Measurements from ENCODE around the gene MAD1L1.

MAD1L1 gene

GRCh38 chr7:1908823-1909420 lies 323.8 kb downstream of the MAD1L1 start:
- peak; percentile 86 for TF ChIP-seq GATA2 (IDR thresholded peaks at IDR 0.05; ENCODE audit: low read depth, low read length)
- no peak for TF ChIP-seq GATA3 (IDR thresholded peaks at IDR 0.05; ENCODE audit: low read depth, low read length)

- TF ChIP-seq GATA2 (IDR thresholded peaks at IDR 0.05; ENCODE audit: low read depth, low read length) (no peak), GATA3 (IDR thresholded peaks at IDR 0.05; ENCODE audit: low read depth, low read length) (no peak)
These were observed 324.9 kb downstream of the MAD1L1 start for GRCh38 chr7:1907751-1908365.

- TF ChIP-seq GATA2 (IDR thresholded peaks at IDR 0.05; ENCODE audit: low read depth, low read length) (no peak), GATA3 (IDR thresholded peaks at IDR 0.05; ENCODE audit: low read depth, low read length) (no peak)
These were observed 325.6 kb downstream of the MAD1L1 start for GRCh38 chr7:1906988-1907745.

- TF ChIP-seq GATA3 (IDR thresholded peaks at IDR 0.05; ENCODE audit: low read depth, low read length) (no peak), GATA2 (IDR thresholded peaks at IDR 0.05; ENCODE audit: low read depth, low read length) (no peak)
These were observed 326.5 kb downstream of the MAD1L1 start for GRCh38 chr7:1906087-1906830.

GRCh38 chr7:1902231-1902855 lies 330.4 kb downstream of the MAD1L1 start:
- TF ChIP-seq GATA3 (IDR thresholded peaks at IDR 0.05; ENCODE audit: low read depth, low read length) (no peak), GATA2 (IDR thresholded peaks at IDR 0.05; ENCODE audit: low read depth, low read length) (no peak)

- TF ChIP-seq GATA2 (IDR thresholded peaks at IDR 0.05; ENCODE audit: low read depth, low read length), result no peak
- no peak for TF ChIP-seq GATA3 (IDR thresholded peaks at IDR 0.05; ENCODE audit: low read depth, low read length)
These were observed 331.1 kb downstream of the MAD1L1 start for GRCh38 chr7:1901431-1902210.

- TF ChIP-seq GATA3 (IDR thresholded peaks at IDR 0.05; ENCODE audit: low read depth, low read length), result no peak
- no peak for TF ChIP-seq GATA2 (IDR thresholded peaks at IDR 0.05; ENCODE audit: low read depth, low read length)
These were observed 331.9 kb downstream of the MAD1L1 start for GRCh38 chr7:1900847-1901246.

- TF ChIP-seq GATA3 (IDR thresholded peaks at IDR 0.05; ENCODE audit: low read depth, low read length), result no peak
- peak; percentile 51 for TF ChIP-seq GATA2 (IDR thresholded peaks at IDR 0.05; ENCODE audit: low read depth, low read length)
These were observed 332.6 kb downstream of the MAD1L1 start for GRCh38 chr7:1899951-1900762.

- TF ChIP-seq GATA2 (IDR thresholded peaks at IDR 0.05; ENCODE audit: low read depth, low read length), result no peak
- no peak for TF ChIP-seq GATA3 (IDR thresholded peaks at IDR 0.05; ENCODE audit: low read depth, low read length)
These were observed 333.5 kb downstream of the MAD1L1 start for GRCh38 chr7:1899196-1899595.

- TF ChIP-seq GATA2 (IDR thresholded peaks at IDR 0.05; ENCODE audit: low read depth, low read length), result no peak
- no peak for TF ChIP-seq GATA3 (IDR thresholded peaks at IDR 0.05; ENCODE audit: low read depth, low read length)
These were observed 334.0 kb downstream of the MAD1L1 start for GRCh38 chr7:1898628-1899185.

- no peak for TF ChIP-seq GATA2 (IDR thresholded peaks at IDR 0.05; ENCODE audit: low read depth, low read length)
- TF ChIP-seq GATA3 (IDR thresholded peaks at IDR 0.05; ENCODE audit: low read depth, low read length), result no peak
These were observed 334.7 kb downstream of the MAD1L1 start for GRCh38 chr7:1897861-1898627.
